T follicular helper cell (primary cell): ENCODE measurements around the gene CIZ1.

Experiments
- DNase-seq: peaks from one replicate; pipeline ENCODE4 v3.0.0-alpha.2; 2020; ENCODE audit warnings: low read depth

The CIZ1 gene

GRCh38 chr9:128162215-128163026, 29.0 kb downstream of the CIZ1 start:
- DNase-seq: no peak

- no peak for DNase-seq
Measured at GRCh38 chr9:128161215-128161902, 30.0 kb downstream of the CIZ1 start.

- DNase-seq: no peak
Measured at GRCh38 chr9:128160603-128160987, 30.8 kb downstream of the CIZ1 start.

- peak; percentile 86 for DNase-seq
Measured at GRCh38 chr9:128159784-128160602, 31.4 kb downstream of the CIZ1 start, which contains the start of gene BBLN. Gene BBLN, plus strand, starts transcription at chr9:128160265. Its CDS starts 143 bp downstream, at chr9:128160408.

- peak; percentile 43 for DNase-seq
Measured at GRCh38 chr9:128159522-128159783, 31.9 kb downstream of the CIZ1 start.

GRCh38 chr9:128155736-128156500, 35.5 kb downstream of the CIZ1 start:
- DNase-seq: no peak

- no peak for DNase-seq
Measured at GRCh38 chr9:128153947-128154695, 37.3 kb downstream of the CIZ1 start.

GRCh38 chr9:128153060-128153946, 38.1 kb downstream of the CIZ1 start:
- DNase-seq: no peak

GRCh38 chr9:128152133-128153059, 39.0 kb downstream of the CIZ1 start:
- no peak for DNase-seq

GRCh38 chr9:128151309-128152132, 39.9 kb downstream of the CIZ1 start:
- no peak for DNase-seq

- DNase-seq: no peak
Measured at GRCh38 chr9:128150594-128151308, 40.6 kb downstream of the CIZ1 start.

GRCh38 chr9:128149951-128150593, 41.3 kb downstream of the CIZ1 start:
- no peak for DNase-seq

- no peak for DNase-seq
Measured at GRCh38 chr9:128149001-128149701, 42.2 kb downstream of the CIZ1 start, which contains the start of gene LCN2. Gene LCN2, plus strand, starts transcription at chr9:128149453. Its CDS starts 73 bp downstream, at chr9:128149526.

- no peak for DNase-seq
Measured at GRCh38 chr9:128148509-128149000, 42.8 kb downstream of the CIZ1 start.

GRCh38 chr9:128146591-128147120, 44.7 kb downstream of the CIZ1 start:
- DNase-seq: no peak

GRCh38 chr9:128145951-128146351, 45.4 kb downstream of the CIZ1 start:
- no peak for DNase-seq
